K562 (cell line): ENCODE results near the gene NMNAT3. TPM values are rescaled to one million over a fixed set of nuclear protein-coding genes. Genes with fewer than 3 reads are reported as not detected.
"Not testable (repeated sequence)": the region's sequence is repeated elsewhere in the genome, so short reads cannot be mapped to it uniquely, and the experiment has no call there.

Experiments
- ATAC-seq: fragments of 200-7000 bp; cut with Tn5 transposase; 3 replicates; pipeline ENCODE4 v1.9.1; 2020; ENCODE audit warnings: moderate library complexity
- BruUV-seq: library from RNA; stranded (reverse); fragments of 400-500 nt; replicated peaks from 2 replicates; lab custom pipeline; 2021; lab: Mats Ljungman, UMichigan
- CTCF ChIA-PET: fragments of 300-600 bp; formaldehyde crosslinking; extraction: SDS; loops from one replicate; lab custom pipeline; 2021; ENCODE audit warnings: low intra/inter-chr PET ratio; lab: Yijun Ruan, JAX
- POLR2A ChIA-PET: fragments of 300-600, 350-650 bp; sonication (Branson Sonifier 250); formaldehyde crosslinking; extraction: SDS; loops from one replicate; lab custom pipeline; 2021; ENCODE audit warnings: antibody characterized with exemption, inconsistent platforms; lab: Yijun Ruan, JAX
- DNase-seq, 4 experiments: peaks; one replicate each; pipeline versions ENCODE4 v3.0.0 to v3.0.0-alpha.2; 2011 to 2018; ENCODE audit warnings: low spot score in 3 of 4, mixed read lengths in 3 of 4; ENCODE audit errors: extremely low read depth in 1 of 4
- FAIRE-seq: peaks from 2 replicates; lab custom pipeline; 2011; peaks lifted over from hg19 to GRCh38; lab: Jason Lieb, UNC
- H2AFZ ChIP-seq: 2 replicates; pipeline ENCODE4 v1.6.0; 2011; ENCODE audit warnings: low read depth, low read length, control low read depth, inconsistent platforms
- H3K27ac ChIP-seq: fragments of 200-600 bp; 3 replicates; pipeline ENCODE4 v1.8.0; 2011; ENCODE audit warnings: low read depth, mild to moderate bottlenecking, control low read depth, inconsistent platforms, low read length, moderate library complexity, mixed read lengths; ENCODE audit errors: extremely low read depth
- H3K27me3 ChIP-seq, 2 experiments: fragments of 300-600 bp in 1 of 2; 2 replicates in 1 of 2; 3 replicates in 1 of 2; pipeline versions ENCODE4 v1.6.0 to v1.8.0; 2011; ENCODE audit warnings: inconsistent platforms in 2 of 2, low read length in 2 of 2, mild to moderate bottlenecking in 1 of 2, mixed read lengths in 1 of 2, moderate library complexity in 1 of 2; ENCODE audit not compliant: control insufficient read depth in 2 of 2, insufficient read depth in 2 of 2
- H3K36me3 ChIP-seq: fragments of 300-600 bp; 3 replicates; pipeline ENCODE4 v1.8.0; 2011; ENCODE audit warnings: mild to moderate bottlenecking, low read length, inconsistent platforms; ENCODE audit not compliant: control insufficient read depth, insufficient read depth
- H3K4me1 ChIP-seq, 2 experiments: fragments of 200-600 bp in 1 of 2; replicated peaks in 1 of 2; 2 replicates in 1 of 2; 3 replicates in 1 of 2; pipeline versions ENCODE4 v1.5.1 to v1.8.0; 2011; ENCODE audit warnings: inconsistent platforms in 2 of 2, low read length in 2 of 2, mild to moderate bottlenecking in 1 of 2, mixed read lengths in 1 of 2, moderate library complexity in 1 of 2; ENCODE audit not compliant: control insufficient read depth in 2 of 2, insufficient read depth in 2 of 2
- H3K4me2 ChIP-seq: 2 replicates; pipeline ENCODE4 v1.6.1; 2011; ENCODE audit warnings: low read length, control low read depth, inconsistent platforms, mixed read lengths; ENCODE audit not compliant: insufficient read depth
- H3K4me3 ChIP-seq: fragments of 200-600 bp; sonication (generic), shearing (Covaris generic); 2 replicates; pipeline ENCODE4 v1.5.1; 2016; ENCODE audit warnings: control low read depth, inconsistent platforms
- H3K79me2 ChIP-seq: fragments of 200-600 bp; 3 replicates; pipeline ENCODE4 v1.8.0; 2011; ENCODE audit warnings: low read length, inconsistent platforms; ENCODE audit not compliant: control insufficient read depth, insufficient read depth
- H3K9ac ChIP-seq, 2 experiments: 2 replicates each; pipeline versions ENCODE4 v1.6.0 to v1.6.1; 2011; ENCODE audit warnings: low read depth in 2 of 2, low read length in 2 of 2, control low read depth in 1 of 2, inconsistent platforms in 1 of 2, mild to moderate bottlenecking in 1 of 2, mixed read lengths in 1 of 2; ENCODE audit not compliant: insufficient read depth in 1 of 2
- H3K9me1 ChIP-seq: one replicate; pipeline ENCODE4 v1.6.0; 2011; ENCODE audit warnings: inconsistent platforms, mild to moderate bottlenecking, low read length, moderate library complexity; ENCODE audit not compliant: control insufficient read depth, insufficient read depth
- H3K9me3 ChIP-seq: replicated peaks from 2 replicates; pipeline ENCODE4 v1.5.1; 2011; ENCODE audit warnings: low read depth, low read length, inconsistent platforms; ENCODE audit not compliant: control insufficient read depth, insufficient read depth
- H4K20me1 ChIP-seq: replicated peaks from 2 replicates; pipeline ENCODE4 v1.6.1; 2011; ENCODE audit warnings: low read length, inconsistent platforms, mixed read lengths; ENCODE audit not compliant: control insufficient read depth, insufficient read depth
- HNRNPL ChIP-seq: fragments of 200-400 bp; formaldehyde crosslinking; IDR thresholded peaks from 2 replicates; pipeline ENCODE4 v1.6.1; 2017; ENCODE audit warnings: low read depth, mild to moderate bottlenecking, low read length
- MAFK ChIP-seq: IDR thresholded peaks from 2 replicates; pipeline ENCODE4 v1.6.1; 2011; ENCODE audit warnings: low read length, improper control_type of control experiment
- NFE2L1 ChIP-seq: fragments of 450-650 bp; IDR thresholded peaks from 2 replicates; pipeline ENCODE4 v1.6.1; 2016; ENCODE audit warnings: missing genetic modification characterization, low read depth, mild to moderate bottlenecking, missing compliant biosample characterization, moderate library complexity, borderline replicate concordance
- ZFX ChIP-seq: sonication (generic); formaldehyde crosslinking; IDR thresholded peaks from 2 replicates; pipeline ENCODE4 v1.8.0; 2022; ENCODE audit warnings: mild to moderate bottlenecking, missing genetic modification reagents, moderate library complexity
- ZNF174 ChIP-seq: fragments of 250-450 bp; sonication (Bioruptor Pico); IDR thresholded peaks from 2 replicates; pipeline ENCODE4 v1.4.0; 2020; ENCODE audit warnings: mild to moderate bottlenecking
- WGBS: fragments of 100-300 bp; shearing (Covaris generic); methylation state at CpG from one replicate; pipeline ENCODE4 v1.1.6; 2016; ENCODE audit warnings: low coverage, mixed read lengths; ENCODE audit not compliant: insufficient coverage; ENCODE audit errors: missing lambda C conversion rate; 5-methylcytosine and 5-hydroxymethylcytosine counted together
- in situ Hi-C: fragments of 300-500 bp; cut with MboI; formaldehyde crosslinking; loops from 4 replicates; pipeline ENCODE4 v1.15.0; 2018; ENCODE audit warnings: inconsistent platforms, mixed read lengths
- intact Hi-C: fragments of 100-400 bp; cut with micrococcal nuclease; formaldehyde crosslinking; loops from 2 replicates; pipeline ENCODE4 v1.14.2; 2022
- polyA plus RNA-seq, 8 experiments: library from polyadenylated mRNA; depleted of rRNA in 4 of 8; stranded (reverse) in 5 of 8; unstranded in 3 of 8; fragments of >200 nt; fragmentation: Nextera tagmentation in 2 of 8; fragmentation: Illumina TruSeq in 1 of 8; extraction: Ambion mirVana in 2 of 8; extraction: Trizol in 1 of 8; gene quantifications; 2 replicates each; pipeline versions ENCODE4 v1.2.1 to v1.2.3, GENCODE V29; 2011 to 2014; ENCODE audit warnings: inconsistent platforms in 1 of 8, missing spikeins in 1 of 8
- total RNA-seq, 7 experiments: library from RNA; depleted of rRNA in 6 of 7; stranded (reverse); fragments of >200 nt in 6 of 7; fragmentation: Illumina TruSeq in 2 of 7; extraction: Trizol in 2 of 7; gene quantifications; 2 replicates each; pipeline versions ENCODE4 v1.2.1 to v1.2.3, GENCODE V29; 2011 to 2021; ENCODE audit warnings: low replicate concordance in 1 of 7
- TF ChIP-seq, protein P1 (sequence below): fragments of 450-650 bp; IDR thresholded peaks from 2 replicates; pipeline ENCODE4 v1.7.0; 2016; ENCODE audit warnings: borderline replicate concordance
- TF ChIP-seq, protein P2 (sequence below): fragments of 450-650 bp; formaldehyde crosslinking; IDR thresholded peaks from 2 replicates; pipeline ENCODE4 v1.4.0; 2022; ENCODE audit warnings: missing genetic modification characterization
- TF ChIP-seq, protein P3 (sequence below): fragments of 450-650 bp; IDR thresholded peaks from 2 replicates; pipeline ENCODE4 v1.6.1; 2017; ENCODE audit warnings: antibody characterized with exemption, mild to moderate bottlenecking

NMNAT3 gene
- total and polyA plus RNA-seq, 9 of the 15 experiments (the other 6 are each of a cell fraction or from before 2014, with no cell fraction given): 2.3 to 12.5 (median 6.6) TPM

DNA sequence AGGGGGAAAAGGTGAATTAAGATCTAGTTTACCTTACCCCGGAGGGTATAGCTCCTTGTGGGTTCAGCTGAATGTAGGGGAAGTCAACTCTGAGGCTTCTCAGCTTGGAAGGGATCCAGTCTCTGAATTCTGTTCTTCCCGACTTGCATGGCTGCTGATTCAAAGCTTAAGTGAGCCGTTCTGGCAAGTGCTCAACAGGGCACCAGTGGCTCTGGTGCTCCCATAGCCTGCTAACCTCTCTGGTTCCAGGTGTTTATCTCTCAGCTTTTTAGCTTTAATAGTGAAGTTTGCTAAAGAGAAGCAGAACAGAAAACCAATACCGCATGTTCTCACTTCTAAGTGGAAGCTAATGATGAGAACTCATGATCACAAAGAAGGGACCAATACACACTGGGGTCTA is 92.0 kb downstream of the NMNAT3 start:
- ATAC-seq (no peak), DNase-seq (no peak), FAIRE-seq (no peak)
- no peak overlapping the region for H2AFZ ChIP-seq
- WGBS: 3% methylated on average over 4 of the region's 4 CpGs
- H3K79me2 ChIP-seq: no peaks in the 10 kb centered on the region
- no peak overlapping the region for H3K9ac ChIP-seq
- no TSS peak for BruUV-seq
- ChIA-PET CTCF (no interaction called here), POLR2A (interaction anchor here (0.6 kb wide), 1 partner anchor 97 kb away, joined by 3 read pairs; no protein-coding TSS in a partner anchor)
- H3K4me2 ChIP-seq: no peak overlapping the region
- H3K4me1 ChIP-seq: no peaks in the 10 kb centered on the region
- TF ChIP-seq, protein P1, sequence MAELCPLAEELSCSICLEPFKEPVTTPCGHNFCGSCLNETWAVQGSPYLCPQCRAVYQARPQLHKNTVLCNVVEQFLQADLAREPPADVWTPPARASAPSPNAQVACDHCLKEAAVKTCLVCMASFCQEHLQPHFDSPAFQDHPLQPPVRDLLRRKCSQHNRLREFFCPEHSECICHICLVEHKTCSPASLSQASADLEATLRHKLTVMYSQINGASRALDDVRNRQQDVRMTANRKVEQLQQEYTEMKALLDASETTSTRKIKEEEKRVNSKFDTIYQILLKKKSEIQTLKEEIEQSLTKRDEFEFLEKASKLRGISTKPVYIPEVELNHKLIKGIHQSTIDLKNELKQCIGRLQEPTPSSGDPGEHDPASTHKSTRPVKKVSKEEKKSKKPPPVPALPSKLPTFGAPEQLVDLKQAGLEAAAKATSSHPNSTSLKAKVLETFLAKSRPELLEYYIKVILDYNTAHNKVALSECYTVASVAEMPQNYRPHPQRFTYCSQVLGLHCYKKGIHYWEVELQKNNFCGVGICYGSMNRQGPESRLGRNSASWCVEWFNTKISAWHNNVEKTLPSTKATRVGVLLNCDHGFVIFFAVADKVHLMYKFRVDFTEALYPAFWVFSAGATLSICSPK: no peak
- TF ChIP-seq, protein P2, sequence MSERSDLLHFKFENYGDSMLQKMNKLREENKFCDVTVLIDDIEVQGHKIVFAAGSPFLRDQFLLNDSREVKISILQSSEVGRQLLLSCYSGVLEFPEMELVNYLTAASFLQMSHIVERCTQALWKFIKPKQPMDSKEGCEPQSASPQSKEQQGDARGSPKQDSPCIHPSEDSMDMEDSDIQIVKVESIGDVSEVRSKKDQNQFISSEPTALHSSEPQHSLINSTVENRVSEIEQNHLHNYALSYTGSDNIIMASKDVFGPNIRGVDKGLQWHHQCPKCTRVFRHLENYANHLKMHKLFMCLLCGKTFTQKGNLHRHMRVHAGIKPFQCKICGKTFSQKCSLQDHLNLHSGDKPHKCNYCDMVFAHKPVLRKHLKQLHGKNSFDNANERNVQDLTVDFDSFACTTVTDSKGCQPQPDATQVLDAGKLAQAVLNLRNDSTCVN: no peak
- TF ChIP-seq HNRNPL (no peak), NFE2L1 (tag) (no peak), ZNF174 (no peak), ZFX (CRISPR knock-in tag) (no peak), MAFK (no peak)
- TF ChIP-seq, protein P3, sequence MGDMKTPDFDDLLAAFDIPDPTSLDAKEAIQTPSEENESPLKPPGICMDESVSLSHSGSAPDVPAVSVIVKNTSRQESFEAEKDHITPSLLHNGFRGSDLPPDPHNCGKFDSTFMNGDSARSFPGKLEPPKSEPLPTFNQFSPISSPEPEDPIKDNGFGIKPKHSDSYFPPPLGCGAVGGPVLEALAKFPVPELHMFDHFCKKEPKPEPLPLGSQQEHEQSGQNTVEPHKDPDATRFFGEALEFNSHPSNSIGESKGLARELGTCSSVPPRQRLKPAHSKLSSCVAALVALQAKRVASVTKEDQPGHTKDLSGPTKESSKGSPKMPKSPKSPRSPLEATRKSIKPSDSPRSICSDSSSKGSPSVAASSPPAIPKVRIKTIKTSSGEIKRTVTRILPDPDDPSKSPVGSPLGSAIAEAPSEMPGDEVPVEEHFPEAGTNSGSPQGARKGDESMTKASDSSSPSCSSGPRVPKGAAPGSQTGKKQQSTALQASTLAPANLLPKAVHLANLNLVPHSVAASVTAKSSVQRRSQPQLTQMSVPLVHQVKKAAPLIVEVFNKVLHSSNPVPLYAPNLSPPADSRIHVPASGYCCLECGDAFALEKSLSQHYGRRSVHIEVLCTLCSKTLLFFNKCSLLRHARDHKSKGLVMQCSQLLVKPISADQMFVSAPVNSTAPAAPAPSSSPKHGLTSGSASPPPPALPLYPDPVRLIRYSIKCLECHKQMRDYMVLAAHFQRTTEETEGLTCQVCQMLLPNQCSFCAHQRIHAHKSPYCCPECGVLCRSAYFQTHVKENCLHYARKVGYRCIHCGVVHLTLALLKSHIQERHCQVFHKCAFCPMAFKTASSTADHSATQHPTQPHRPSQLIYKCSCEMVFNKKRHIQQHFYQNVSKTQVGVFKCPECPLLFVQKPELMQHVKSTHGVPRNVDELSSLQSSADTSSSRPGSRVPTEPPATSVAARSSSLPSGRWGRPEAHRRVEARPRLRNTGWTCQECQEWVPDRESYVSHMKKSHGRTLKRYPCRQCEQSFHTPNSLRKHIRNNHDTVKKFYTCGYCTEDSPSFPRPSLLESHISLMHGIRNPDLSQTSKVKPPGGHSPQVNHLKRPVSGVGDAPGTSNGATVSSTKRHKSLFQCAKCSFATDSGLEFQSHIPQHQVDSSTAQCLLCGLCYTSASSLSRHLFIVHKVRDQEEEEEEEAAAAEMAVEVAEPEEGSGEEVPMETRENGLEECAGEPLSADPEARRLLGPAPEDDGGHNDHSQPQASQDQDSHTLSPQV: no peak
- H3K4me3 ChIP-seq: no peak overlapping the region
- in situ Hi-C loops (no loop called here), intact Hi-C loops (no loop called here)
- H3K9me1 ChIP-seq: no peaks in the 10 kb centered on the region
- H3K36me3 ChIP-seq: no peaks in the 10 kb centered on the region
- H3K27ac ChIP-seq: no peak overlapping the region
- H3K9me3 ChIP-seq: no peaks in the 10 kb centered on the region
- H4K20me1 ChIP-seq: no peaks in the 10 kb centered on the region; the same call in 1 of the 2 replicates
- peaks cover 0 to 14% of the 10 kb centered on the region in 2 experiments; a peak in 1 of 5 replicates for H3K27me3 ChIP-seq

DNA sequence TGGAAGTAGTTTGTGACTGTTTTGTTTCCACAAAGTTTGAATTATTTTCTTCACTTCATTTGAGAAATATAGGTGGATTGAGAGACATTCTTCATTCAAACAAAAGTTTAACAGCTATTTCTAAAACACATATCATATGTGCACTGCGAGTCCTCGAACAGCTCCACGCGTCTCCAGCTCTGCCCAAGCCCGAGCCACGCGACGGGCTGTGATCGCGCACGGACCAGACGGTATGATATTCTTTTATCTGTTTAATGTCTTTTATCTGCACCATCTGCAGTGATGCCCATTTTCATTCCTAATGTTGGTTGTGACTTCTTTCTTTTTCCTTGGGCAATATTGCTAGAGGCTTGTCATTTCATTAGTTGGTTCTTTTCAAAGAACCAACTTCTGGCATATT is 94.1 kb downstream of the NMNAT3 start:
- H3K4me2 ChIP-seq, H3K79me2 ChIP-seq, H4K20me1 ChIP-seq, H3K9me1 ChIP-seq, intact Hi-C loops, BruUV-seq, H3K27ac ChIP-seq, DNase-seq, FAIRE-seq, H3K4me3 ChIP-seq, H3K9me3 ChIP-seq, ATAC-seq, H3K4me1 ChIP-seq, H2AFZ ChIP-seq, H3K9ac ChIP-seq, CTCF ChIA-PET, in situ Hi-C loops, POLR2A ChIA-PET, H3K36me3 ChIP-seq: not testable (repeated sequence)
- H3K27me3 ChIP-seq: peaks cover 0 to 14% of the 10 kb centered on the region in 2 experiments; a peak in 1 of 5 replicates
- WGBS: 45% methylated on average over 12 of the region's 12 CpGs
